IMR-90 (cell line): Measurements from ENCODE around the gene NFKBIA. TPM values are rescaled to one million over a fixed set of nuclear protein-coding genes. Genes with fewer than 3 reads are reported as not detected.

Source experiments
- ATAC-seq: fragments of 200-7000 bp; cut with Tn5 transposase; 2 replicates; pipeline ENCODE4 v1.9.1; 2020; ENCODE audit warnings: low read depth, mild to moderate bottlenecking, moderate library complexity
- BruUV-seq: library from RNA; stranded (reverse); fragments of 400-500 nt; replicated peaks from 2 replicates; lab custom pipeline; 2021; lab: Mats Ljungman, UMichigan
- CTCF ChIA-PET: fragments of 300-600 bp; formaldehyde crosslinking; extraction: SDS; loops from one replicate; lab custom pipeline; 2021; ENCODE audit warnings: antibody characterized with exemption; lab: Yijun Ruan, JAX
- POLR2A ChIA-PET: fragments of 300-600 bp; sonication (Branson Sonifier 250); formaldehyde crosslinking; loops from one replicate; lab custom pipeline; 2022; ENCODE audit warnings: antibody characterized with exemption; ENCODE audit not compliant: unreplicated experiment; lab: Charles Lee
- DNase-seq: peaks from one replicate; pipeline ENCODE4 v3.0.0; 2013
- H2AFZ ChIP-seq: replicated peaks from 2 replicates; pipeline ENCODE3; 2013; ENCODE audit warnings: low read length, mild to moderate bottlenecking; ENCODE audit not compliant: poor library complexity
- H2AK5ac ChIP-seq: 2 replicates; pipeline ENCODE4 v1.6.1; 2013; ENCODE audit warnings: low read depth, low read length, inconsistent platforms
- H2AK9ac ChIP-seq: replicated peaks from 2 replicates; pipeline ENCODE3; 2013; ENCODE audit warnings: mild to moderate bottlenecking, low read depth, low read length, moderate library complexity; ENCODE audit not compliant: poor library complexity
- H2BK120ac ChIP-seq: 2 replicates; pipeline ENCODE4 v1.6.1; 2013; ENCODE audit warnings: low read depth, low read length, inconsistent platforms
- H2BK15ac ChIP-seq: 3 replicates; pipeline ENCODE4 v1.6.1; 2013; ENCODE audit warnings: low read depth, low read length, inconsistent platforms
- H2BK20ac ChIP-seq: 2 replicates; pipeline ENCODE4 v1.6.1; 2013; ENCODE audit warnings: low read depth, mild to moderate bottlenecking, inconsistent platforms, low read length, moderate library complexity
- H2BK5ac ChIP-seq: 2 replicates; pipeline ENCODE4 v1.6.1; 2013; ENCODE audit warnings: mild to moderate bottlenecking, low read depth, low read length, inconsistent platforms; ENCODE audit not compliant: poor library complexity, severe bottlenecking
- H3K14ac ChIP-seq: replicated peaks from 2 replicates; pipeline ENCODE4 v1.6.1; 2013; ENCODE audit warnings: low read depth, low read length, inconsistent platforms
- H3K18ac ChIP-seq: 2 replicates; pipeline ENCODE4 v1.6.1; 2013; ENCODE audit warnings: low read depth, low read length, control low read depth
- H3K23ac ChIP-seq: 2 replicates; pipeline ENCODE4 v1.6.1; 2013; ENCODE audit warnings: low read depth, low read length, inconsistent platforms
- H3K27ac ChIP-seq: 2 replicates; pipeline ENCODE4 v1.5.1; 2013; ENCODE audit warnings: mild to moderate bottlenecking, control low read depth, low read length; ENCODE audit not compliant: insufficient read depth
- H3K27me3 ChIP-seq: 2 replicates; pipeline ENCODE4 v1.6.1; 2013; ENCODE audit warnings: low read length; ENCODE audit not compliant: control insufficient read depth, insufficient read depth
- H3K36me3 ChIP-seq: 2 replicates; pipeline ENCODE4 v1.6.1; 2013; ENCODE audit warnings: low read length, mixed read lengths; ENCODE audit not compliant: control insufficient read depth, insufficient read depth
- H3K4ac ChIP-seq: 2 replicates; pipeline ENCODE4 v1.6.1; 2013; ENCODE audit warnings: low read depth, low read length, inconsistent platforms
- H3K4me1 ChIP-seq: 2 replicates; pipeline ENCODE4 v1.6.1; 2013; ENCODE audit warnings: low read length, mixed read lengths; ENCODE audit not compliant: control insufficient read depth, insufficient read depth
- H3K4me2 ChIP-seq: 2 replicates; pipeline ENCODE4 v1.6.1; 2013; ENCODE audit warnings: low read depth, mild to moderate bottlenecking, control low read depth, low read length, moderate library complexity
- H3K4me3 ChIP-seq: 2 replicates; pipeline ENCODE4 v1.5.1; 2013; ENCODE audit warnings: low read depth, mild to moderate bottlenecking, control low read depth, low read length, moderate library complexity; ENCODE audit not compliant: insufficient read depth
- H3K56ac ChIP-seq: 2 replicates; pipeline ENCODE4 v1.6.1; 2013; ENCODE audit warnings: low read length, inconsistent platforms; ENCODE audit not compliant: insufficient read depth; ENCODE audit errors: extremely low read depth
- H3K79me1 ChIP-seq, 2 experiments: 2 replicates each; pipeline ENCODE4 v1.6.1; 2013; ENCODE audit warnings: low read length in 2 of 2, inconsistent platforms in 1 of 2, low read depth in 1 of 2
- H3K9ac ChIP-seq: 2 replicates; pipeline ENCODE4 v1.6.1; 2013; ENCODE audit warnings: low read depth, low read length, control low read depth
- H3K9me1 ChIP-seq: 2 replicates; pipeline ENCODE4 v1.6.1; 2013; ENCODE audit warnings: low read length, inconsistent platforms; ENCODE audit not compliant: insufficient read depth
- H3K9me3 ChIP-seq: 2 replicates; pipeline ENCODE4 v1.6.1; 2013; ENCODE audit warnings: low read length; ENCODE audit not compliant: control insufficient read depth, insufficient read depth
- H4K20me1 ChIP-seq: 2 replicates; pipeline ENCODE4 v1.6.1; 2013; ENCODE audit warnings: low read length, inconsistent platforms; ENCODE audit not compliant: insufficient read depth
- H4K5ac ChIP-seq: 2 replicates; pipeline ENCODE4 v1.6.1; 2013; ENCODE audit warnings: mild to moderate bottlenecking, low read depth, low read length, control low read depth
- H4K8ac ChIP-seq, 2 experiments: 2 replicates each; pipeline ENCODE4 v1.6.1; 2013; ENCODE audit warnings: low read depth in 2 of 2, low read length in 2 of 2, control low read depth in 1 of 2, inconsistent platforms in 1 of 2
- H4K91ac ChIP-seq: 2 replicates; pipeline ENCODE4 v1.6.1; 2013; ENCODE audit warnings: low read depth, low read length, inconsistent platforms; ENCODE audit not compliant: insufficient read depth
- CEBPB ChIP-seq: IDR thresholded peaks from 2 replicates; pipeline ENCODE4 v1.6.1; 2012; ENCODE audit warnings: low read depth, low read length, improper control_type of control experiment
- CTCF ChIP-seq: conservative IDR thresholded peaks from 2 replicates; pipeline ENCODE4 v1.5.1; 2012; ENCODE audit warnings: mild to moderate bottlenecking, low read depth, low read length, improper control_type of control experiment
- ELK1 ChIP-seq: fragments of 150-350 bp; IDR thresholded peaks from 2 replicates; pipeline ENCODE4 v1.6.1; 2016; ENCODE audit warnings: low read depth, mild to moderate bottlenecking, low read length, moderate library complexity, borderline replicate concordance
- FOS ChIP-seq: fragments of 150-350 bp; IDR thresholded peaks from 2 replicates; pipeline ENCODE4 v1.6.1; 2016; ENCODE audit warnings: low read depth, low read length
- MAFK ChIP-seq: IDR thresholded peaks from 2 replicates; pipeline ENCODE4 v1.6.1; 2012; ENCODE audit warnings: low read depth, low read length, improper control_type of control experiment
- MAZ ChIP-seq: IDR thresholded peaks from 2 replicates; pipeline ENCODE4 v1.6.1; 2012; ENCODE audit warnings: low read depth, mild to moderate bottlenecking, low read length, improper control_type of control experiment, moderate library complexity, borderline replicate concordance
- NFE2L2 ChIP-seq: fragments of 150-350 bp; IDR thresholded peaks from 2 replicates; pipeline ENCODE4 v1.6.1; 2016; ENCODE audit warnings: low read depth, mild to moderate bottlenecking, low read length
- POLR2A ChIP-seq: IDR thresholded peaks from 2 replicates; pipeline ENCODE4 v1.6.1; 2012; ENCODE audit warnings: mild to moderate bottlenecking, low read depth, low read length
- RFX5 ChIP-seq: IDR thresholded peaks from 2 replicates; pipeline ENCODE4 v1.8.0; 2012; ENCODE audit warnings: low read depth, mild to moderate bottlenecking, low read length, moderate library complexity
- SMC3 ChIP-seq: fragments of 150-350 bp; IDR thresholded peaks from 2 replicates; pipeline ENCODE4 v1.6.1; 2016; ENCODE audit warnings: low read depth, mild to moderate bottlenecking, antibody characterized with exemption, low read length, moderate library complexity
- USF2 ChIP-seq: fragments of 150-350 bp; IDR thresholded peaks from 2 replicates; pipeline ENCODE4 v1.6.1; 2017; ENCODE audit warnings: mild to moderate bottlenecking, antibody characterized with exemption, low read length, low read depth
- WGBS, 2 experiments: methylation state at CpG; one replicate each; pipeline versions ENCODE4 v1.1.5 to v1.1.7; 2013; ENCODE audit warnings: missing lambda C conversion rate in 2 of 2; ENCODE audit not compliant: insufficient read length in 1 of 2; ENCODE audit errors: extremely low coverage in 2 of 2; 5-methylcytosine and 5-hydroxymethylcytosine counted together
- dilution Hi-C: fragments of 300-500 bp; cut with HindIII; formaldehyde crosslinking; loops from one replicate; pipeline ENCODE4 v1.14.3; 2018; ENCODE audit warnings: low sequenced_read_pairs; ENCODE audit not compliant: unreplicated experiment
- in situ Hi-C: fragments of 300-500 bp; cut with MboI; formaldehyde crosslinking; loops from 3 replicates; pipeline ENCODE4 v1.14.3; 2019; ENCODE audit warnings: low sequenced_read_pairs, inconsistent platforms, mixed read lengths
- intact Hi-C: fragments of 100-400 bp; cut with micrococcal nuclease; formaldehyde crosslinking; loops from 2 replicates; pipeline ENCODE4 v1.10.0; 2022
- polyA plus RNA-seq, 3 experiments: library from polyadenylated mRNA; depleted of rRNA; stranded (reverse); fragments of >200 nt; gene quantifications; 2 replicates each; pipeline ENCODE4 v1.2.3, GENCODE V29; 2012; ENCODE audit warnings: low replicate concordance in 1 of 3
- total RNA-seq: library from RNA; depleted of rRNA; stranded (reverse); fragments of >200 nt; gene quantifications from 2 replicates; pipeline ENCODE4 v1.2.3, GENCODE V29; 2012

The NFKBIA gene
- total and polyA plus RNA-seq, 2 of the 4 experiments (the other 2 are of a cell fraction), result 71.1 to 97.1 TPM

- Histone ChIP-seq H4K20me1 (no peaks in the 10 kb centered on the region; the same call in 1 of the 2 replicates), H2BK120ac (no peak overlapping the region), H3K36me3 (no peaks in the 10 kb centered on the region), H3K9me1 (peaks cover 16% of the 10 kb centered on the region), H3K79me1 (0 out of 4 replicates have a peak, but pooled peaks cover 0 to 3% of the 10 kb centered on the region in 2 experiments), H3K9ac (no peak overlapping the region), H3K4me3 (no peak overlapping the region), H4K5ac (no peak overlapping the region), H3K4me1 (peaks cover 20% of the 10 kb centered on the region), H3K9me3 (no peaks in the 10 kb centered on the region), H2AK9ac (no peak overlapping the region), H3K27me3 (no peaks in the 10 kb centered on the region), H3K56ac (no peak overlapping the region), H3K27ac (no peak overlapping the region), H3K14ac (no peak overlapping the region), H2BK5ac (no peak overlapping the region), H3K4ac (no peak overlapping the region), H3K4me2 (no peak overlapping the region), H2BK20ac (no peak overlapping the region), H2AFZ (no peak overlapping the region), H2BK15ac (no peak overlapping the region), H3K18ac (no peak overlapping the region), H2AK5ac (no peak overlapping the region), H3K23ac (no peak overlapping the region), H4K91ac (no peak overlapping the region), H4K8ac (no peak overlapping the region)
- CTCF ChIA-PET, result no interaction called here
- POLR2A ChIA-PET, result no interaction called here
- TF ChIP-seq POLR2A (no peak), USF2 (no peak), NFE2L2 (no peak), MAFK (no peak), FOS (no peak), RFX5 (no peak), CEBPB (no peak), CTCF (no peak), SMC3 (no peak), ELK1 (no peak), MAZ (no peak)
- intact Hi-C loops (no loop called here), dilution Hi-C loops (no loop called here), in situ Hi-C loops (no loop called here)
- WGBS, 2 experiments, result no CpG with 5 or more reads among the region's 9 CpGs
- BruUV-seq, result no TSS peak
- ATAC-seq (no peak), DNase-seq (no peak)
Observed at GRCh38 chr14:35389315-35389667, 15.3 kb downstream of the NFKBIA start.
